GM12865 (cell line): ENCODE data around the gene LEAP2.
A peak's percentile ranks its signal among the peaks of the same experiment; 100 is the strongest.

ENCODE experiments used
- DNase-seq: peaks from one replicate; pipeline ENCODE4 v3.0.0; 2010; ENCODE audit warnings: low read depth
- H3K4me3 ChIP-seq: 2 replicates; pipeline ENCODE4 v1.5.1; 2011; ENCODE audit warnings: mild to moderate bottlenecking, low read depth, low read length, control low read depth
- CTCF ChIP-seq: IDR thresholded peaks from 2 replicates; pipeline ENCODE4 v1.5.1; 2011; ENCODE audit warnings: low read length, control low read depth, low read depth, inconsistent platforms; ENCODE audit not compliant: insufficient read depth; ENCODE audit errors: missing control alignments

The LEAP2 gene

DNA sequence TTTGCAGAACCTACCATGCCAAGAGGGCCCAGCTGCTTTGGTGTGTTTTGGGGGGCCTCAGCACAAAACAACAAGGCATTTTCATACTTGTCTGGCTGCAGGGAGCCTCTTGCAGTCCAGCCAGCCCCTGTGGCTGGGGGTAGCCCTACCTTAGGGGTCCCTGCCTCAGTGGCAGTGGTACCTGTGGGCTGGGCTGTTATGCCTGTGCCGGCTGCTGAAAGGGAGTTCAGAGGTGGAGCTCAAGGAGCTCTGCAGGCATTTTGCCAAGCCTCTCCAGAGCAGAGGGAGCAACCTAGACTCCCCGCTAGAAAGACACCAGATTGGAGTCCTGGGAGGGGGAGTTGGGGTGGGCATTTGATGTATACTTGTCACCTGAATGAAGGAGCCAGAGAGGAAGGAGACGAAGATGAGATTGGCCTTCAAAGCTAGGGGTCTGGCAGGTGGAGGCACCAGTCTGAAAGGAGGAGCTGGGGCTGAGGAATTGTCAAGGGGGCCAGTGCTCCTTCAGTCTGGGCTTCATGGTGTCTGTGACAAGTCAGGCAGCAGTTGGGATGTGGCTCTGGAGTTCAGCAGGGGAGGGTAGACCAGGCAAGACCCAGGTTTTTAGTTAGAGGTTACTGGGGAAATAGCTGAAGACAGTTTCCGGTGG, 44.5 kb upstream of the LEAP2 start:
- H3K4me3 ChIP-seq, result no peak overlapping the region
- no peak for DNase-seq
- no peak for TF ChIP-seq CTCF

- peak; percentile 82 for DNase-seq
- H3K4me3 ChIP-seq, result peak overlapping the region; percentile 48
- TF ChIP-seq CTCF, result peak; percentile 96
Observed at GRCh38 chr5:132829742-132830435, 43.6 kb upstream of the LEAP2 start.

DNA sequence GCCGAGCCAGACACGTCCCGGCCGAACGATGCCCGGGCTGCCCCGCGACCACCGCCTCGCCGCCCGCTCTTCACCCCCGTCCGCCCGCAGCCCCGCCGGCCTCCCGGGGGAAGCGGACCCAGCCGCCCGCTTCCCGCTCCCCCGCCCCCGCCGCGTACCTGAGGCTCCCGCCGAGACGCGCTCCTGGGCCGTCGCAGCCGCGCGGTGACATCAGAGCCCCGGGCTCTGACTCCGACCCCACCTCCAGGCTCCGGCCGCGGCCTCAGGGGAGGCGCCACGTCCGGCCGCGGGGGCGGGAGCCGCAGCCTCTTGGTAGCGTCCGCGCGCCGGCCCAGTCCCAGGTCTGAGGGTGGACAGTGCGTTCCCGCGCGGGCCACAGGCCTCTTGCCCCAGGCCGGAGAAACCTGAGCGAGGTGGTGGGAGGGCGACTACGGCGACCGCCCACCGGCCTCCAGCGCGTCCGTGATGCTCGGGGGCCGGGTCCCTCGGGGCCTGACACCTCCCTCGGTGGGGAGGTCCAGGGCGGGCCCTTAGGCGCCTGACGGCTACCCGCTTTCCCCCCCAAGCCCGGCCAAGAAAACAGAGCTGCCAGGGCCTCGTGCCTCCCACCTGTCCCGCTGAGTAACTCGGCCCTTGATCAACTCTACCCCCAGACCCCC, 42.9 kb upstream of the LEAP2 start, which contains the start of gene SHROOM1:
SHROOM1 (minus strand) TSS at position 212 of the 659 bp plus-strand sequence. CDS start 4,507 bp downstream, outside the sequence.
- TF ChIP-seq CTCF, result no peak
- peak within 1 kb of the TSS; percentile 48 for H3K4me3 ChIP-seq
- peak; percentile 82 for DNase-seq

GRCh38 chr5:132831095-132831860, 42.2 kb upstream of the LEAP2 start:
- H3K4me3 ChIP-seq, result peak overlapping the region; percentile 48
- no peak for DNase-seq
- TF ChIP-seq CTCF, result no peak

- TF ChIP-seq CTCF, result no peak
Observed at GRCh38 chr5:132832612-132833011, 40.9 kb upstream of the LEAP2 start.

DNA sequence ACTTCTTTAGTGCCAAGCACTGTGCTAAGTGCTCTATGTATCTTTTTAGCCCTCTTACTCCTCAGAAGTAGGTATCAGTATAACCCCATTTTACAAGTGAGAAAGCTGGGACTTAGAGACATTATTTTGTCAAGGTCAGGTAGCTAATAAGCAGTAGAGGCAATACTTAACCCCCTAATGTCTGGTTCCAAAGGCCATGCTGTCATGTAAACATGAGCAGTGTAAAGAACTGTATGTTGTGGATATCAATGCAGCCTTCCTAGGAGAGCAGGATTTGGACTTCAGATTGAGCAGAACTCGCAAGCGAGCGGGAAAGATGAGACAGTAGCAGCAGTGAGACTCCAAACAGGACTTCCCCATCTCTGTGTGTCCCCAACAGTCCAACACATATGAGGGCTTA, 39.4 kb upstream of the LEAP2 start:
- DNase-seq, result no peak
- H3K4me3 ChIP-seq, result no peak overlapping the region
- TF ChIP-seq CTCF, result no peak

More at GRCh38 chr5:132832612-132833011, 40.9 kb upstream of the LEAP2 start:
- no peak for DNase-seq
- no peak overlapping the region for H3K4me3 ChIP-seq
